Astrocyte of the hippocampus (primary cell): ENCODE measurements around the gene BHLHE23.
A peak's percentile ranks its signal among the peaks of the same experiment; 100 is the strongest.

Source experiments
- DNase-seq: peaks from one replicate; pipeline ENCODE4 v3.0.0; 2011; ENCODE audit warnings: low read depth, low spot score

The BHLHE23 gene

DNA sequence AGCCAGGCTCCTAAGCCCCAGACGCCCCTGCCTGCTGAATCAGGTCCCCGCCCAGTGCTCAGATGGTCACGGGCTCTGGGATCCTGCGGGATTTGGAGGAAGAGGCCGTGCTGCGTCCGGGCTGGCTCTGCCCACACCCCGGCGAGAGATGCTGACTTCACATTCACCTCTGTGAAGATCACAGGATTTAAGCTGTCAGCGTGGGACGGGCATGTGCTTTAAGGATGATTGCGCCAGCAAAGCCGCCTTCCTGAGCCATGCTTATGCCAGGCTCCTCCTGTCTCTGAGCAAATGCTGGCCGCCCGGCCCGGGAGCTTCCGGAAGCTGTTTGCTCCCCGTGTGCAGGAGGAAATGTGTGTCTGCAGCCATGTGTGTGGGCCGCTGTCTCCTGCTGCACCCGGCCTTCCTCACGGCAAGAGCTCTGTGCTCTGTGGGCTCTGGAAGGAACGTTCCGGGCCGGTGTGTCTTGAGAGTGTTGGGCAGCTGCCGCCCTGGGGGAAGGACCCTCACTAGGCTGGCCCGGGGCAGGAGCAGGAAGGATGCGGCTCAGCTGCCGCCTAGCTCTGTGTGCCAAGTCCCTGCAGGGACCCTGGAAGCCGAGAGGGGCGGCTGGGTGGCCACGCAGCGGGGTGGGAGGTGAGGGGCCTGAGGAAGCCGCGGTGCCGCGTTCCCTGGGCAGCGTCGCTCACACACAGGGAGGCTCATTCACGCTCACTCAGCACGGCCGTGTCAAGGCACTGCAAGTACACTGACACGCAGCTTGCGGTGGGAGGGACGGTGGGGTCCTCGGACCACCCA, 19.0 kb upstream of the BHLHE23 start:
- no peak for DNase-seq

DNA sequence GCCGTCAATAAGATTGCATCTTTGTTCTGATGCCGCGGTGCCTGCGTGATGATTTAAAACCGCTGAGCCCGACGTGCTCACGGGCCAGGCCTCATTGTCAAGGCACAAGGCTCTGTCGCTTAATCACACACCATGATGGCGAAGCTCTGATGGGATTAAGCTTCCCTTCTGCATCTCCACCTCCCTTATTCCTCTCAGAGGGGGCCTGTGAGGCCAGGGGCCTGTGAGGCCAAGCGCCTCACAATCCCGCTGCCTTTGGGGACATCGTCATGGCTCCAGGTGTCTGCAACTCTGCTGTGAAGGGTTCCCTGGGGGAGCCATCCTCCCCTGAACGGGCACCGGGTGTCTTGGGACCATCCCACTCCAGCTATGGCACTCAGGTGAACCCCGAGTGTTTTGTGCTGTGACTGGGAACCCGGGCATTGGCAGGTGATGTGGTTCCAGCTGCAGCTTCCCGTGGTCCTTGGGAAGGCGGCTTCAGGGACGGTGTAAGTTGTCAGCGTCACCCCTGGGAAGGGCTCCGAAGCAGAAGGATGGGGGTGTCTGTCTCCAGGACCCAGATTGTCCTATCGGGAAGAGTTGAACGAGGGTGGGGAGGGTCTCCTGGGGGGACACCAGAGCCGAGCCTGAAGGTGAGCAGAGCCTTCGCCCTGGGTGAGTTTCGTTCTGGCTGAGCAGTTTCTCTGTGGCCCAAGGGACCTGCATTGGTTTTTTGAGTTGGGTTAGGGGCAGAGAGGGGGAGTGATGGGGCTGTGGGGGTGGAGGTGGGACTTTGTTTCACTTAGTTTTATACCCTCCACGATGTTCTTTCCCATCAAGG, 18.0 kb upstream of the BHLHE23 start:
- no peak for DNase-seq

DNA sequence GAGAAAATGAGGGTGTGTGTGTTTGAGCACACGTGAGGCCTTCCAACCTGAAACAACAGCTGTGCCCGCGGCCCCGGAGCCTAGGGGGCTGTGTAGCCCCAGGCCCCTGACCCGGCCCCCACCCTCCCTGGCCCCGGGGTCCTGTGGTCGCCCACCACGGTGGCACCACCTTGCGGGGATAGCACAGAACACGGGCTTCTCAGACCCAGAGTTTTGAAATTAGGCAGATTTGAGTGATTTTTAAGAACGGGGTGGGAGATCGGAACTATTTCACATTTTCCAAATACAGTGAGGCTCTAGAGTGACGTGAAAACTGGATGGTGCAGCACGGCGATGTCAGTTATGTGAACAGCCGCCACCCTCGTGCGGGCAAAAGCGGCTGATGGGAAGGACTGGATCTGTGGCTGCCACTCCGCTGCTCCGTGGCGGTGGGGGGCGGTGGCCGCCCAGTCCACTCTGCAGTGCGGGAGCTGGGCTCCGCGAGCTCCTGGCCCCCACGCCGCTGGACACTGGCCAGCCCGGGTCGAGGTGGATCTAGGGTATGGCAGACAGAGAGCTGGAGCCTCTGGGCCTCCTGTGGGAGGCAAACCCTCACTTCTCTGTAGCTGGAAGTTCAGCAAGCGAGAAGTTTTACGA, 17.3 kb upstream of the BHLHE23 start:
- no peak for DNase-seq

DNA sequence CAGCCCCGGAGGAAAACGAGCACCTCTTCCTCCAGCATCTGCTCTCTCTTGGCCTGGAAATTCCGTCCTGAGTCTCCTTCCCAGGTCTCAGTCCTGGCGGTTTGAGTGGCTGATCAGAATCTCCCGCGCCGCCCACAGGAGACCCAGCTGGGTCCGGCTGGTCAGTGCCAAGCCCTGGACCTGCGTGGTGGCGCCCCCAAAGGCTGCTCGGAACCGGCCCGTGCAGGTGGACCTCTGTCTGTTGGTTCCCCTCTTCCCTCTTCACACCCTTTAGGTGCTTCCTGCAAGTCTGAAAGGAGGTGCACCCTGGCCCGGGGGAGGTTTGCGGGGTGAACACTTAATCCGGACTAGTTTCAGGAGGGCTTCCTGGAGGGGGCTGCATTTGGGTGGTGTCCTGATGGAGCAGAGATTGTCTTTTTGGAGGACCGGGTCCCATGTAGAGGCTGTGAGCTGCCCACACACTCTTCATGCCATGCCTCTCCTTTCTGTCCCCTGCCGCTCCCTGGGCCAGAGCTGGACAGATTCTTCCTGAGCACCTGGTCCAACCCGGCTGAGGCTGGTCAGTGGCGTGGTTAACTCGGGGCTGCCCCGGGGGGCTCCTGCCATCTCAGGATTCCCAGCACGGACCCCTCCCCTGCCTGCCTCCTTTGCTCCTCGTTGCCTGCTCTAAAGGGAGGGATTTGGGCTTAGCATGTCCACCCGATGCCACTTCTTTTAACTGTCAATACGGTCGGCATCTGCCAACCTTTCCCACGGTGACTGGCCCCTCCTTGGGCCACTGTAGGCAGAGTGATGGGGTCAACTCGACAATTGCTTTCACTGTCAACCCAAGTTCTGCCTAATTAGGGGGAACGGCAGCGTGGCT, 16.5 kb upstream of the BHLHE23 start:
- no peak for DNase-seq

DNA sequence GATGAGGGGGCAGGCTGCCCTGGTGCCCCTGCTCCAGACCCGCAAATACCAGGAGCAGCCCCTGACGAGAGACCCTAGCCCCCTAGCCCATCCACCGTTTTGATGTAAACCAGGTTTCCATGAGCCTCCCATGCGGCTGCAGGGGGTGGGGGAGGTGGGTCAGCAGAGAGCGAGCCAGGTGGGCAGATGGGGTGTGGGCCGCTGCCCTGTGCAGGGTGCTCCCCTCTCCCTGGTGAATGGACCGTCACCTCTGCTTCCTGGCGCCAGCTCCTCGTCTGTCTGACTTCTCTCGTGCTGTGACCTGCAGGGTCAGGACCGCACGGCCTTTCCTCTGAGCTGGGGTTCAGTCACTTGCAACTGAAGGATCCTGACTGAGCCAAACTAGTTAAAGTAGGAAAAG, 15.7 kb upstream of the BHLHE23 start:
- no peak for DNase-seq

DNA sequence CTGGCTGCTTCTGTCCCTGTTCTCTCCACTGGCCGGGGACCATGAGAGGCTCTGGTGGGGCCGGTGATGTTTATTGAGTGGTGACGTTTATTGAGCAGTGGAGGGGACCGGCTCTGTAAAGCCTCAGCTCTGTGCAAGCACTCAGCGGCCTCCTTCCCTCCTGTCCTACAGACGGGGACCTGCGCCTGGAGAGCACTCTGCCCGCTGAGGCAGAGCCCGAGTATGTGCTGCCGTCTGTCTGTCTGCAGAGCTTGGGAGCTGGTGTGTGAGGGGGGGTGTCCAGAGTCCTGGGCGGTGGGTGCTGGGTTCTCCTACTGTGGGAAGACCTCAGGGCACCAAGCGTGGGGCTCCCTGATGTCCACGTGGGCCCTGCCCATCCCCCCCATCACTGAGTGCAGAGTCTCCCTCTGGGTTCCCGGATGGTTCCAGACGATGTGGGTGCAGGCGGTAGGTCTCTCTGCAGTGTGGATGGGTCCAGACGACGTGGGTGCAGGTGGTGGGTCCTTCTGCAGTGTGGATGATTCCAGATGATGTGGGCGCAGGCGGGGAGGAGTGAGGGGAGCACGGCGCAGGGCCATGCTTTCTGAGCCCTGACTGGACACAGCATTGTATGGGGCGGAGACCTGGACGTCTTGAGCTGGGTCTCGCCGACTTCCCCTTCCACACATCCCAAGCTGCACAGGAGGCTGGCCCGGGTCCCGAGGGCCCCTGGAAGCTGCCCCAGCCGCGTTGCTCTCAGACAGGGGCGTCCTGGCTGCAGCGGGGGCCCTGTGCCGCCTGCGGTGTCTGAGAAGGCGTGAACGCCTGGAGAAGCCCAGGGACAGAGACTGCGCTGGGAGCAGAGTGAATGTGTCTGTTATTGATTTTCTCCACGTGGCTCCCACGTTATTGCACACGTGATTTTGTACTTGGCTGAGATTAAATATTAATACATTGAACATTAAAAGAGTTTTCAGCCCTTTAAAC, 14.9 kb upstream of the BHLHE23 start:
- DNase-seq = no peak

DNA sequence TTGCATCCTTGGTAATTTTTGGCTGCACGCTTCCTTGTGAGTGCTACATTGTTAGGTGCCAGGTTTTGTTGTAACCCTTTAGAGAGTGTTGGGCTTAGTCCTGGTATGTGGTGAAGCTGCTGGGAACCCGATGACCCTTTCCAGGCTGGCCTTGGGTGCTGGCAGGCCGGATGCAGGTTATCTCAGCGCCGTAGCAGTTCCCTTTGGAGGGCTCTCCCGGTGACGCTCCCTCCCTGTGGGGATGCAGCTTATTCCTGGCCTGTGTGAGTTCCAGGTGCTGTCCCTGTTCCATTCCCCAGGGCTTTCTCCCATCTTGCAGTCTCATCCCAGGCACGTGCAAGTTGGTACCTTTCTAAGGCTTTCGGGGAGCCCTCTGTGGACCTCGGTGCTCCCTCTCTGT, 13.9 kb upstream of the BHLHE23 start:
- DNase-seq = no peak

DNA sequence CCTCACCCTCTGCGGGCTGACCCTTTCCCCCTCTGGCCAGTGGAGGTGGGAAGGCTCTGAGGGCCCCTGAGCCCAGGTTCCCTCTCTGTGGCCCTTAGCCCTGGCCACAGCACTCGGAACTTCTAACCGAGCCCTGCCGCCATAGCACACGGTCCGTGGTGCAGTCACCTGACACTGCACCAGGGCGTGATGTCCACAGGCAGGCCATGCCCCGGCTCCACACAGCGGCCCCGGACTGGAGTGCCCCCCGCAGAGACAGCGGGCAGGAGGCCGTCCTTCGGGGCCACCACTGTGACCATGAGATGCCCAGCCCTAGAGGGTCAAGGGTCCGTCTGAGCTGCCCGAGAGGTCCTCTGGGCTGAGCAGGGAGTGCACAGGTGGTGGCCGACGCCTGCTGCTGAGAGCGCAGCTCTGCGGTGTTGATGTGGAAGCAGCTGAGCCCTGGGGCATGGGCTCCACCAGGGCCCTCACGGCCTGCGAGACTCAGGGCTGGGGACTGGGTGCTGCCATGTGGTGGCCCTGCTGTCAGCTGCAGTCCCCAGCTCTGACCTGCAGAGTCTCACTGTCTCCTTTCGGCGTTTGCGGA, 11.2 kb upstream of the BHLHE23 start:
- DNase-seq = no peak

DNA sequence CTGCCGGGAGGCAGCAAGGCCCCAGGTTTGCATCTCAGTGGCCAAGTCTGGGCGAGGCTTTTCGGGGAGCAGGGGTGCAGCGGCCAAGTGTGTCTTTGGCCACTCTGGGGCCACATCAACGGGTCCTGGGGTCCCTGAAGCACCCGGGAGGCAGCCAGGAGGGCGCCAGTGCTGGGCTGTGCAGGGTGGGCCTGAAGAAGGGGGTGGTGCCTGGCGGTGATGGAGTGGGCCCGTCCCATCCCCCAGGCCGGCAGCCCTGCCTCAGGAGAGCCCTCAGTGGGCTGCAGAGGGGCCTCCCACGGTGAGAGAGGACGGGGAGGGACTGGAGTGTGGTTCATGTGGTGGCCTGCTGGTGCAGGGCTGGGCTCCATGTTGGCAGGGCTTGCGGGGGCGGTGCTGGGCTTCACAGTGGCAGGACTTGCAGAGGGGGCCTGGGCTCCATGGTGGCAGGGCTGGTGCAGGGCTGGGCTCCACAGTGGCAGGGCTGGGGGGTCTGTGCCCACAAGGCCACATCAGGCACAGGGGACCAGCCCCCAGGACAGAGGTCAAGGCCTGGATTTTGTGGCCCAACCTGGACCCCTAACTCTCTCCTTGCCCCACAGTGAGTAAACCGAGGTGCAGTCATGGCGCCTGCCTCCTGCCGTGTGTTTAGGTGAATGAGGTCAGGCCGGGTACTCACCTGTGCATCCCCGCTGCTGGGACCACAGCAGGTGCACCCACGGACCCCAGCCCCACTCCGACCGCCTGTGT, 10.5 kb upstream of the BHLHE23 start:
- no peak for DNase-seq

DNA sequence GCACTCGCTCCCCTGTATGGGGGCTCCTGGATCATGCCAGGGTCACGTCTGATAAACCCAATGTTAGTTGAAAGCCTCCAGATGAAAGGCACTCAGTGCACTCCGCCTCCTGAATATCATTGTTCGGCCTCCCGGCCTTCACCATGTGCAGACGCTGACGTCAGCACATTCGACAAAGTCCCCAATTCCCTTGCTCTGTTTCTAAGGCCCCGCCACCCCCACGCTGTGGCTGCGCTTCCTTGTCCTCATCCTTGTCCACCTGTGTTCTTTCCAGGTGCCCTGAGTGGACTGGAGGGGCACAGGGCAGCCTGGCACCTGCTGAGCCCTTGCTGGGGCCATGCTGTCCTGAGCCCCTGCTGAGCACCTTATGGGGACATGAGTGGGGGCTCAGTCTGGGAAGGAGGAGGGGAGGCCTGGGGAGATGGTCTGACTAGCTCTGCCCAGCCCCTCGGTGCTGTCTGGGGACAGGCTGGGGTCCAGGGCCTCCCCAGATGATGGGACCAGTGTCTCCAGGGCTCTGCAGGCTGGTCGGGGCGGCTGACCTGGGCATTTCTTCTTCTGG, 9.8 kb upstream of the BHLHE23 start:
- DNase-seq = no peak

DNA sequence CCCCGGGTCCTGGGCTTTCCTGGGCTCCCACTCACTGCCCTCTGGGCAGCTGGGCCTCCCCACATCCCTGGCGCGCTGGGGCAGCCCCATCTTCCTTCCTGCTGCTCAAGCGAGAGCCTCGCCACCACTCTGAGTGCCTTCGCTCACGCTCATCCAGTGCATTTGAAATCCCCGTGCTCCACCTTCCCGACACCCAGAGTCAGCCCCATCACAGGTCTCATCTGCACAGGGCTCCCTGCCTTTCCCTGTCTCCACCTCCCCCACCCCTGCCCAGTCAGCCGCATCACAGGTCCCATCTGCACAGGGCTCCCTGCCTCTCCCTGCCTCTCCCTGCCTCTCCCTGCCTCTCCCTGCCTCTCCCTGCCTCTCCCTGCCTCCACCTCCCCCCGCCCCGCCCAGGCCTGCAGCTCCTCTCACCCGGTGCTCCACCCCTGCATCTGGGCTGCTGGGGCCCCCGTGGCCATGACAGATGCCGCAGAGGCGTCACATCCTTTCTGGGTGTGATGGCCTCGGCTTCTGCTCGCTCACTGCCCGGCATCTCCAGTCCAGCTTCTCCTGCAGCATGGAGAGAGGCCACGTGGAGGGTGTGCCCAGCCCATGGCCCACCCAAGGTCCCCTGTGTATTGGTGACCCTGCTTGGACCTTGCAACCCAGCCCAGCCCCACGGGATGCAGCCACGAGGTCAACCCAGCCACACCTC, 9.0 kb upstream of the BHLHE23 start:
- DNase-seq = no peak

DNA sequence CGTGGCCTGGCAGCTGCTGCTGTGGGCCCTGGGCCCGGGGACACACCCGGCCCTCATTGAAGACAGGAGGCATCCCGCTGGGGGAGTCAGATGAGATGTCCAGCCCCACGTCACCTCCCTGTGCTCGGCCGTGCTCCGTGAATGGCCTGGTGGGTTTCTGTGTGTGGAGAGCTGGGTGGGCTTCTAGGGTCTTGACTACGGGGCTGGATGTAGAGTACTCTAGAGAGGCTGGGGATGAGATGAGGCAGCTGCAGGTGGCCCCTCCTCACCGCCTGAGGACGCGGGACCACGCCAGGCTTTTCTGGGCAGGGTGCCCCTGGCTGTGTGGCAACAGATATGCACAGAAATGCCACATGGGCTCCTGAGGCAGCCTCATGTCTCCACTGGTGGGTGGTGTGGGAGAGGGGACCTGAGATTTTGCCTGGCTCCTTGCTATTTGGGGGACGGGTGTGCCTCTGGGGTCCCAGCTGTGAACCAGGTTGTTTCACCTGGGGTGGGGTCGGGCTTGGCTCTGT, 8.4 kb upstream of the BHLHE23 start:
- no peak for DNase-seq

DNA sequence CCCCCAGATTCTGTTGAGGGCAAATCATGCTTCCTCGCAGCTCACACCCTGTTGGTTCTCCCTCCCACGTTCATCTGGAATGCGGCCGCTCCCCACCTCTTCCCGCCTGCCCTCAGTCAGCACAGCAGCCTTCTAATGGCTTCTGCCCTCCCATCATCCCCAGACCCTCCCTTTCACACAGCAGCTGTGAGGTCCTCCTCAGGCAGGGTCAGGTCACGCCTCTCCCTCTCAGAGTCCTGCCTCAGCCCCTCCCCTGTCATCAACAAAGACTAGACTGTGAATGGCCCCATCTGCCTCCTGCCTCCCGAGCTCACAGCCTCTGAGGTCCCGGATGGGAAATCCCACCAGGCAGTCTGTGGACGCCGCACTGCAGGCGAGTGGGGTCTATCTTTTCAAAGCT, 7.9 kb upstream of the BHLHE23 start:
- no peak for DNase-seq

DNA sequence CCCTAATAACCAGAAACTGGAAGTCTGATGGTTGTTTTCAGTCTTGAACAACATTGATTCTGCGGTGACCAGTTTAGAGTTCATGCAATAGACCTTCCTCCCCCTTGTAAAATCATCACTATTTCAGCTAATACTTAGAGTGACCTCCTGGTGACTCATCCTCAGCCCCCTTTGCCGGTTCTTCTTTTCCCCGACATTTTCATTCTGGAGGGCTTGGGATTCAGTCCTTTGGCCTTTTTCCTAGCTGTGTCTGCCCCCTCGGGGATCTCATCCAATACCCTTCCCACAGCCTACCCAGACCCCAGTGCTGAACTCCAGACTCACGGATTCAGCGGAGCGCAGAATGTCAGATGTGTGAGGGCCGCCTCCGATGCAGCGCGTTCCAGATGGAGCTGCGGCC, 7.5 kb upstream of the BHLHE23 start:
- DNase-seq = no peak

DNA sequence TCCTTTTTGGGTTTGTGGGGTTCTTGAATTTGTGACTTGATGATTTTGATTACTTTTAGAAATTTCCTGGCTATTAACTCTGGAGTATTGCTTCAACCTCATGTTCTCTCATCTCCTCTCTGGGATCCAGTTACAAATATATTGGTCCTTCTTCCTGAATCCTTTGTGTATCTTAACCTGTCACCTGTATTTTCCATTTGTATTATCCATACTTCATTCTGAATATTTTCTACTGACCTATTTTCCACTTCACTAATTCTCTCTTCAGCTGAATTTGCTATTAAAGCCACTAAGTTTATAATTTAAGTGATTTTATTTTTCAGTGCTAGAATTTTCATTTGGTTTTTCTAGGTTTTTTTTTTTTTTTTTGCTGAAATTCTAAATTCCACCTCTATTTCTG, 6.4 kb upstream of the BHLHE23 start:
- DNase-seq = no peak

DNA sequence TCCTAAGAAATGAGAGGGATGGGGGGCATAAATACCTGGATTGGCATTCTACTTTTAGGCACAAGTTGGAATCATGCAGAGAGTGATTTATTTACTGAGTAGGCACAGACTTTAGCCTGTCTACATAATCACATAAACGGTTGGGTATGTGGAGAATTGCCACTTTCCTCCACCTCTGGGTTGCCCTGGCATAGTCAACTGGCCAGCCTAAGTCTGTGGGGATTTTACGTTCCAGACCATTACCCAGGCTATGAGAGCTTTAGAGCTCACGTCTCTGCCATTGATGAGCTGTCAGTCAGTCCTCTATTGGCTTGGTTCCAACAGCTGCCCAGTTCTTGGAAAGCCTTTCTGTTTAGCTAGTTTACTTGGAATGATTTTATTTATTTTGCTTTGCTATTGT, 5.0 kb upstream of the BHLHE23 start:
- DNase-seq = peak; percentile 46

DNA sequence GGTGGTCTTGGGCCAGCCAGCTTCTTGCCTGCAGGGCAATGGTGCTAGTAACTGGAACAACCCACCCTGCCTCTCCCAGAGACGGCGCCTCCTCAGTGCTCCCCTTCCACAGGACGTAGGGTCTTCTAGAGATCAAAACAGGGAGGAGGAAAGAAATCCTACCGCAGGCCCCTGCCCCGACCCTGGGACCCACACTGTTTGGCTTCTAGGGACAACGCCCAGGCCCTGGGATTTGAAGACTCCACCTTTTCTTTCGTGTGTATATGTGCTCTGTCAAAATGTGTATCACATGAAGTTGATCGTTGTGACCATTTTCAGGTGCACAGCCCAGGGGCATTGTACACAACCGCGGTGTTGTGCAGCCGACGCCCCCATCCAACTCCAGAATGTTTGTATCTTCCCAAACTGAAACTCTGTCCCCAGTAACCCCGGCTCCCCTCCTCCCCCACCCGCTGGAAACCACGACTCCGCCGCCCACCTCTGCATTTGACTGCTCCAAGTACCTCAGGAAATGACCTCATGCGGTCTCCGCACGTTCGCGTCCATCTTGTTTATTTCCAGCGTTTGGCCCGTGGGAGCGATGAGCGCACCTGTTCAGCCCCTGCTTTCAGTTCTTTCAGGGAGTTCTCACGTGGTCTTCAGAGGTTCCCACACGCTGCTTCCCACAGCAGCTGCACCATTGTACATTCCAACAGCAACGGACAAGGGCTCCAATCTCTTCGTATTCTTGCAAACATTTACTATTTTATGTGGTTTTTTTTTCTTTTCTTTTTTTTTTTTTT, 3.4 kb upstream of the BHLHE23 start:
- DNase-seq = no peak
